ENCODE data around the gene RORB. TPM values are rescaled to one million over a fixed set of nuclear protein-coding genes. Genes with fewer than 3 reads are reported as not detected.

The RORB gene
- total RNA-seq, 4 donors from 2014 or later, result 2.0 to 3.6 (median 3.0) TPM

DNA sequence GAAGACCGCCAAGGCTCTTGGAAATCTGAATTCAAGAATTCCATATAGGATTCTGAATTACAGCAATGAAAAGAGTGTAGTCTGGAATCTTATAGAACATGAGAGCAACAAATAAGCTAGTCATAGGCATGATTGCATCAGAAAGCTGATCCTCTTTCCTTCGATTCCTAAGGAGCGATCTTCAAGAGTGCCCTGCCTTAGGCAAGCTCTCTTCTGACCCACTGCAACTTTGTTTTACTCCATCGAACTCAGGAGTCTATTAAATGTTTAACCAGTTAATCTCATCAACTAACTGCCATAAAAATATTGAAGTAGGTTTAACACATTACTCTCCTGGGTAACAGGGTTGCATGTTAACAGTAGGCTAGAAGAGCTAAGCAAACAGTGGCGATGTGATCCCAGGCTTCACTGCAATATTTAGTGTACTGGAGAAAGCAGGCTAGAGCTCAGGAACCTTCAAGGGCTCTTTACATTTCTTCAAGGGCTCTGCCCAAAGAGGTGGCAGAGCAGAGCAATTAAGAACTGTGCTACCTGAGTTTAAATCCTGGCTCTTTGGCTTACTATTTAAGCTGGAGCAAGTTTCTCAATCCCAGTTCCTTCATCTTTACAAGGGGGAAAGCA lies 146.3 kb downstream of the RORB start:
- H3K27me3 ChIP-seq, result no peaks in the 10 kb centered on the region
- H3K4me1 ChIP-seq, result no peaks in the 10 kb centered on the region
- no peaks in the 10 kb centered on the region for H3K9me3 ChIP-seq
- H3K27ac ChIP-seq, result no peak overlapping the region
- H3K36me3 ChIP-seq, result no peaks in the 10 kb centered on the region
- TF ChIP-seq, protein P1, sequence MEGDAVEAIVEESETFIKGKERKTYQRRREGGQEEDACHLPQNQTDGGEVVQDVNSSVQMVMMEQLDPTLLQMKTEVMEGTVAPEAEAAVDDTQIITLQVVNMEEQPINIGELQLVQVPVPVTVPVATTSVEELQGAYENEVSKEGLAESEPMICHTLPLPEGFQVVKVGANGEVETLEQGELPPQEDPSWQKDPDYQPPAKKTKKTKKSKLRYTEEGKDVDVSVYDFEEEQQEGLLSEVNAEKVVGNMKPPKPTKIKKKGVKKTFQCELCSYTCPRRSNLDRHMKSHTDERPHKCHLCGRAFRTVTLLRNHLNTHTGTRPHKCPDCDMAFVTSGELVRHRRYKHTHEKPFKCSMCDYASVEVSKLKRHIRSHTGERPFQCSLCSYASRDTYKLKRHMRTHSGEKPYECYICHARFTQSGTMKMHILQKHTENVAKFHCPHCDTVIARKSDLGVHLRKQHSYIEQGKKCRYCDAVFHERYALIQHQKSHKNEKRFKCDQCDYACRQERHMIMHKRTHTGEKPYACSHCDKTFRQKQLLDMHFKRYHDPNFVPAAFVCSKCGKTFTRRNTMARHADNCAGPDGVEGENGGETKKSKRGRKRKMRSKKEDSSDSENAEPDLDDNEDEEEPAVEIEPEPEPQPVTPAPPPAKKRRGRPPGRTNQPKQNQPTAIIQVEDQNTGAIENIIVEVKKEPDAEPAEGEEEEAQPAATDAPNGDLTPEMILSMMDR (IDR thresholded peaks at IDR 0.05), result no peak
- TF ChIP-seq EP300 (IDR thresholded peaks at IDR 0.05) (no peak), POLR2A (IDR thresholded peaks at IDR 0.05) (no peak)
- no peak for DNase-seq (ENCODE audit: low spot score in 2 of 2)
- 69% methylated on average over 5 of the region's 5 CpGs for WGBS, 2 donors
- no peak overlapping the region for H3K4me3 ChIP-seq

DNA sequence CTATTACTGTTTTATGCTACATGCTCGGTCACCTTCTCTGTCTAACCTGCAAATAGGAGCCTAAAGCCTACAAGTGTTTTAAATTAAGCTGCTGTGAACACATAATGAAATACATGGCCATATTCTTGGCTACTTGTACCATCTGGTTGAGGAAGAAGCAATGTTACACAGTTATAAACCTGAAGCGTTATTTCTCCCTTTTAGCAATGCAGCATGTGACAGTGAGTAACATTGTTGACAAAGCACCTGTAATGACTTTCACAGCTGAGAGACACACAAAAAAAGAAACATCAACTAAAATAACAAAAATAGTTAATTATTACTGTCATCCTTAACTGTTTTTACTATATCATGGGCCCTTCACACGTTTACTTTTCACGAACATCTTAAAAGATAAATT lies 146.9 kb downstream of the RORB start:
- H3K4me3 ChIP-seq, result no peak overlapping the region
- H3K4me1 ChIP-seq, result no peaks in the 10 kb centered on the region
- H3K36me3 ChIP-seq, result no peaks in the 10 kb centered on the region
- DNase-seq (ENCODE audit: low spot score in 2 of 2), result no peak
- TF ChIP-seq POLR2A (IDR thresholded peaks at IDR 0.05) (no peak), EP300 (IDR thresholded peaks at IDR 0.05) (no peak)
- TF ChIP-seq, protein P1 (IDR thresholded peaks at IDR 0.05), result no peak
- H3K9me3 ChIP-seq, result no peaks in the 10 kb centered on the region
- no peak overlapping the region for H3K27ac ChIP-seq
- H3K27me3 ChIP-seq, result no peaks in the 10 kb centered on the region
- 84% methylated on average over 4 of the region's 4 CpGs for WGBS, 2 donors

DNA sequence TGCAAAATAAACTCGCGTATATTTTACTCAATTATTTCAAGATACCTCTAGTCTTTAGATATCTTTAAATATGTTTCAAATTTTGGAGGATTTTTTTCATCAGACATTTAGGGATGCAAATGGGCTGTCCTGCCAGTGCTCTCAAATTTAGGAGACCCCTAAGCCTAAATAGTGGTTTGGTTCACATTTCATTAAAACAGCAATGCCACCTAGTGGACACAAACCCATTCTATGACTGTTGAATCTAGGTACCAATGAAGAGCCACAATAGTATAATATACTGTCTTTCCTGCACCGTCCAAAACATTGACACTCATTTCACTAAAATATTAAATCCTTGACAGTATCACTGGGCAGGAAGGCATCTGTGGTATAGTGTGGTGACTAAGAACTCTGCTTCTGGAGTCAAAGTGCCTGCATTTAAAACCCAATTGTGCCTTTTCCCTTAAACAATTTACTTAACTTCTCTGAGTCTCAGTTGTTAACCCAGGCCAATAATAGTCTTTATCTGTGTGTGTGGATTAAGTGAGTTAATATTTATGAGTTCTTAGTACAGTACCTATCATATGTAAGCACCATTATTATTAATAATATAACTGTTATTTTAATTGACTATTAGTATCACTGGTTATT lies 148.0 kb downstream of the RORB start:
- no peaks in the 10 kb centered on the region for H3K36me3 ChIP-seq
- no peak for TF ChIP-seq EP300 (IDR thresholded peaks at IDR 0.05)
- no peak for TF ChIP-seq POLR2A (IDR thresholded peaks at IDR 0.05)
- TF ChIP-seq, protein P1 (IDR thresholded peaks at IDR 0.05), result peak in 4 of 5 experiments; percentile 27 to 31 (median 28)
- DNase-seq (ENCODE audit: low spot score in 2 of 2), result peak in 1 of 2 donors; percentile 20
- H3K9me3 ChIP-seq, result no peaks in the 10 kb centered on the region
- no peak overlapping the region for H3K4me3 ChIP-seq
- no peak overlapping the region for H3K27ac ChIP-seq
- H3K27me3 ChIP-seq, result no peaks in the 10 kb centered on the region
- H3K4me1 ChIP-seq, result no peaks in the 10 kb centered on the region
- 64 to 65% methylated on average over 3 of the region's 3 CpGs for WGBS, 2 donors

DNA sequence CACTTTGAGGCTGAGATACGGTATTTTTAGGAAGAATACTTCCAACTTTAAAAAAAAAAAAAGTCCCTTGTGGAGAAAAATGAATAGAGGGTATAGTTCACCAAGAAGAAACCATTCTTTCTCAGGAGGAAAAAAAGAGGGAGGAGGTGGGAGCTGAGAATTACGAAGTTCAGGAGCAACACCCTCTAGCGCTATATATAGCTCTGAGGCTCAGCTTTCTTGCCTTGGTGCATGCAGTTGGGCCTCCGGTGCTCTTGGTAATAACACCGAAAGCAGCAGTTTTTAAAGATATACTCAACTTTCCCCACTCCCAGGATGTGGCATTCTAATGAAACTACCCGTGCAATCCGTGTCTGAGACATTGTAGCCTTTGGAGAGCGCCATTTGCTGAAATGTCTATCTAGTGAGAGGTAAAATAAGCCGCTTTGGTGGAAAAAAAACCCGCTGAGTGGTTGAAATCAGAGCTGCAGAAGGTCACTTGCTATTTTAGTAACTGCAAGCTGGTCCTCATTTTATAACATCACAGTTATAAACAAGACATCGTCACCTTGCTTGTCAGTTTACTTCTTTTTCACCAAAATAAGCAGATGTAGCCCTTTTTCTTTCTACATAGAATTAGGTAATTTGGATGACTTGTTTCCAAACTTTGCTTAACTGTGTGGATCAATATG lies 156.4 kb downstream of the RORB start:
- no peak for DNase-seq (ENCODE audit: low spot score in 2 of 2)
- no peaks in the 10 kb centered on the region for H3K9me3 ChIP-seq
- H3K4me1 ChIP-seq, result no peaks in the 10 kb centered on the region
- no peaks in the 10 kb centered on the region for H3K27me3 ChIP-seq
- no peaks in the 10 kb centered on the region for H3K36me3 ChIP-seq
- H3K27ac ChIP-seq, result no peak overlapping the region
- TF ChIP-seq, protein P1 (IDR thresholded peaks at IDR 0.05), result no peak
- TF ChIP-seq EP300 (IDR thresholded peaks at IDR 0.05) (no peak), POLR2A (IDR thresholded peaks at IDR 0.05) (no peak)
- no peak overlapping the region for H3K4me3 ChIP-seq
- 46 to 50% methylated on average over 11 of the region's 11 CpGs for WGBS, 2 donors

DNA sequence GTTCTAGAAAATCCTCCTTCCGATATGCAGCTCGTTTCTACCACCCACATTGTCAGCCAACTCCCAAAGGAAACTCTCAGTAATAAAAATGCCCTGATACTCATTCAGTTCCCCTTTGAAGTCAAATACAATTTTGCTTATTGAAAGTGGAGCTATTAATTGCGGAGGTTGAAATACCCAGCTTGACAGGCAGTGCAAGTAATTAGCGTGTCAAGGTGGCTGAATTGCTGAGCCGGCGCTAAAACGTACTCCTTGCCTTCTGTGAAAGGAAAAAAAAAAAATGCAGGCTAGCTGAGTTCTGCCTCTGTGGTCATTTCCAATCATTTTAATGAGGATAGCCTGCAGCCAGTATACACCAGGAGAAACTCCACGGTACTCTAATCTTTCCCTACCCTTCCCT lies 165.5 kb downstream of the RORB start:
- no peak for DNase-seq (ENCODE audit: low spot score in 2 of 2)
- H3K9me3 ChIP-seq, result no peaks in the 10 kb centered on the region
- H3K27ac ChIP-seq, result no peak overlapping the region
- TF ChIP-seq, protein P1 (IDR thresholded peaks at IDR 0.05), result no peak
- no peaks in the 10 kb centered on the region for H3K27me3 ChIP-seq
- WGBS, 2 donors, result 45 to 47% methylated on average over 8 of the region's 8 CpGs
- H3K36me3 ChIP-seq, result no peaks in the 10 kb centered on the region
- no peaks in the 10 kb centered on the region for H3K4me1 ChIP-seq
- no peak overlapping the region for H3K4me3 ChIP-seq

Measured in tibial nerve (tissue), 4 donors.